ENCODE results near the gene ASB18.

Gene ASB18

DNA sequence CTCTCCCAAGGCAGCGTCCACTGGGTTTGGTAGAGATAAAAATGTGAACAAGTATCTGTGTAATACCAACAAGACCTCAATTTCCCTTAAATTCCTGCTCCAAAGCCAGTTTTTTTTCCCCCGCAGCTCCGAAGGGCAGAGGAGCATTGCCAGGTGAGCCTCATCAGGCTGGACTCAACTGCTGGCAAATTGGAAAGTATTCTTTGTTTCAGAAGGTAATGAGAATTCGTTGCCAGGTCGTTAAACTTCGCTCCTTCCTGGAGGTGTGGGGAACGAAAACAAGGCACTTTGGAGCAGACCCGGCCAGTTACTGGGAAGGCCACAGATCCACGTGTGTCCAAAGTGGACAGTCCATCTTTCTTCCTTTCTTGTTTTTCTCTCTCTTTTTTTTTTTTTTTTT lies 30.4 kb upstream of the ASB18 start:
- TF ChIP-seq ZBTB7A (IDR thresholded peaks at IDR 0.05; ENCODE audit: low read depth): no peak
- no peak for TF ChIP-seq RAD21 (IDR thresholded peaks at IDR 0.05; ENCODE audit: low read depth)
- TF ChIP-seq TCF12 (IDR thresholded peaks at IDR 0.05; ENCODE audit: low read depth): no peak
- TF ChIP-seq, protein P1, sequence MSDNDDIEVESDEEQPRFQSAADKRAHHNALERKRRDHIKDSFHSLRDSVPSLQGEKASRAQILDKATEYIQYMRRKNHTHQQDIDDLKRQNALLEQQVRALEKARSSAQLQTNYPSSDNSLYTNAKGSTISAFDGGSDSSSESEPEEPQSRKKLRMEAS (IDR thresholded peaks at IDR 0.05): no peak
- TF ChIP-seq, protein P2, sequence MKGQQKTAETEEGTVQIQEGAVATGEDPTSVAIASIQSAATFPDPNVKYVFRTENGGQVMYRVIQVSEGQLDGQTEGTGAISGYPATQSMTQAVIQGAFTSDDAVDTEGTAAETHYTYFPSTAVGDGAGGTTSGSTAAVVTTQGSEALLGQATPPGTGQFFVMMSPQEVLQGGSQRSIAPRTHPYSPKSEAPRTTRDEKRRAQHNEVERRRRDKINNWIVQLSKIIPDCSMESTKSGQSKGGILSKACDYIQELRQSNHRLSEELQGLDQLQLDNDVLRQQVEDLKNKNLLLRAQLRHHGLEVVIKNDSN (IDR thresholded peaks at IDR 0.05): no peak
- TF ChIP-seq TEAD4 (IDR thresholded peaks at IDR 0.05): no peak
- TF ChIP-seq, protein P3, sequence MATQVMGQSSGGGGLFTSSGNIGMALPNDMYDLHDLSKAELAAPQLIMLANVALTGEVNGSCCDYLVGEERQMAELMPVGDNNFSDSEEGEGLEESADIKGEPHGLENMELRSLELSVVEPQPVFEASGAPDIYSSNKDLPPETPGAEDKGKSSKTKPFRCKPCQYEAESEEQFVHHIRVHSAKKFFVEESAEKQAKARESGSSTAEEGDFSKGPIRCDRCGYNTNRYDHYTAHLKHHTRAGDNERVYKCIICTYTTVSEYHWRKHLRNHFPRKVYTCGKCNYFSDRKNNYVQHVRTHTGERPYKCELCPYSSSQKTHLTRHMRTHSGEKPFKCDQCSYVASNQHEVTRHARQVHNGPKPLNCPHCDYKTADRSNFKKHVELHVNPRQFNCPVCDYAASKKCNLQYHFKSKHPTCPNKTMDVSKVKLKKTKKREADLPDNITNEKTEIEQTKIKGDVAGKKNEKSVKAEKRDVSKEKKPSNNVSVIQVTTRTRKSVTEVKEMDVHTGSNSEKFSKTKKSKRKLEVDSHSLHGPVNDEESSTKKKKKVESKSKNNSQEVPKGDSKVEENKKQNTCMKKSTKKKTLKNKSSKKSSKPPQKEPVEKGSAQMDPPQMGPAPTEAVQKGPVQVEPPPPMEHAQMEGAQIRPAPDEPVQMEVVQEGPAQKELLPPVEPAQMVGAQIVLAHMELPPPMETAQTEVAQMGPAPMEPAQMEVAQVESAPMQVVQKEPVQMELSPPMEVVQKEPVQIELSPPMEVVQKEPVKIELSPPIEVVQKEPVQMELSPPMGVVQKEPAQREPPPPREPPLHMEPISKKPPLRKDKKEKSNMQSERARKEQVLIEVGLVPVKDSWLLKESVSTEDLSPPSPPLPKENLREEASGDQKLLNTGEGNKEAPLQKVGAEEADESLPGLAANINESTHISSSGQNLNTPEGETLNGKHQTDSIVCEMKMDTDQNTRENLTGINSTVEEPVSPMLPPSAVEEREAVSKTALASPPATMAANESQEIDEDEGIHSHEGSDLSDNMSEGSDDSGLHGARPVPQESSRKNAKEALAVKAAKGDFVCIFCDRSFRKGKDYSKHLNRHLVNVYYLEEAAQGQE (IDR thresholded peaks at IDR 0.05; ENCODE audit: low read depth): no peak
- TF ChIP-seq EGR1 (IDR thresholded peaks at IDR 0.05): no peak
- no peak for TF ChIP-seq NFIC (IDR thresholded peaks at IDR 0.05)
- no peak for TF ChIP-seq CEBPB (IDR thresholded peaks at IDR 0.05)
- TF ChIP-seq YY1 (IDR thresholded peaks at IDR 0.05; ENCODE audit: low read depth): no peak
- TF ChIP-seq CREB1 (IDR thresholded peaks at IDR 0.05; ENCODE audit: low read depth): no peak
- no peak for TF ChIP-seq TAF1 (IDR thresholded peaks at IDR 0.05; ENCODE audit: low read depth)

DNA sequence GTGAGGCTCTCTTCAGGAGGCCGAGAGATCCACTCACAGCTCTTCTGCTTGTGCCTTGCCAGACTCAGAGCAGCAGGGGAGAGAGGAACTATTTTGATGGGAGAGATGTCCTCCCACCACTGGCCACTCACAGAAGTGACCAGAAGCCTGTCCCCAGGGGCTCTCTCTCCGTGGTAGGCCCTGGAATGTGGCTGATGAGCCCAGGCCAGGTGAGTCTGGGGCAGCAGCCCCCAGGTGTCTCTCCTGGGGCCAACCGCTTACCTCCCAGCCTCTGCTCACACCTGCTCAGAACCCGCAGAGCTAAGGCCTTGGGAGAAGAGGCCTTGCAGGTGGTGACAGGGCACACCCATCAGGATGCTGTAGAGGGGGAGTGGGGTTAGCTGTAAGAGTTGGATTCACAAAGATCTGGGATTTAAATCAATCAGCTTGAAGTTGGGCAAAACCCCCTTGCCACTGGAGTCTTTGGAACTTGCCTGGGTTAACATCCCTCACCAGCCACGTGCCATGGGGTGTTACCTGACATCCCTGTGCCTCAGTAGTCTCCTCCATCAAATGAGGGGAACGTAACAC lies 29.1 kb upstream of the ASB18 start:
- TF ChIP-seq, protein P1 (IDR thresholded peaks at IDR 0.05): no peak
- TF ChIP-seq CEBPB (IDR thresholded peaks at IDR 0.05) (no peak), RAD21 (IDR thresholded peaks at IDR 0.05; ENCODE audit: low read depth) (no peak), TAF1 (IDR thresholded peaks at IDR 0.05; ENCODE audit: low read depth) (no peak), YY1 (IDR thresholded peaks at IDR 0.05; ENCODE audit: low read depth) (no peak)
- TF ChIP-seq, protein P2 (IDR thresholded peaks at IDR 0.05): no peak

DNA sequence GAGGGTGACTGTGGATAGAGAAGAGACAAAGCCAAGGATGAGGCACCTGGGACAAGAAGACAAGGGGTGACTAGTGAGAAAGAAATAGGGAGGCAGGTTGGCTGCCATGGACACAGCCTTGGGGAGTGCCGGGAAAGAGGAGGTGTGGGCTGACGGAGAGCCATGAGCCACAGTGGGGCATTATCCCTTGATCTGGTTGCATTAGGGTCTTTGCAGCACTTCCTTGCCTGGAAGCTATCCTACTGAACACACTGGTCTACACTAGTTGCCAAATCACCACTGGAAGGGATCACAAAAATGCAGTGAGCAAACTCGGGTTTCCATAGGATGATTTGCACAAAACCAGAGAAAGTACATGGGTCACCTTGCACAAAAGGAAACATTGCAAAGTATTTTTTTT lies 27.7 kb upstream of the ASB18 start:
- no peak for TF ChIP-seq EGR1 (IDR thresholded peaks at IDR 0.05)
- TF ChIP-seq, protein P3 (IDR thresholded peaks at IDR 0.05; ENCODE audit: low read depth): no peak
- no peak for TF ChIP-seq TAF1 (IDR thresholded peaks at IDR 0.05; ENCODE audit: low read depth)
- no peak for TF ChIP-seq CREB1 (IDR thresholded peaks at IDR 0.05; ENCODE audit: low read depth)
- TF ChIP-seq YY1 (IDR thresholded peaks at IDR 0.05; ENCODE audit: low read depth): no peak
- no peak for TF ChIP-seq CEBPB (IDR thresholded peaks at IDR 0.05)
- TF ChIP-seq, protein P1 (IDR thresholded peaks at IDR 0.05): no peak
- TF ChIP-seq, protein P2 (IDR thresholded peaks at IDR 0.05): no peak
- TF ChIP-seq FOXM1 (IDR thresholded peaks at IDR 0.05; ENCODE audit: borderline replicate concordance, low read depth): no peak
- no peak for TF ChIP-seq NFIC (IDR thresholded peaks at IDR 0.05)
- no peak for TF ChIP-seq RAD21 (IDR thresholded peaks at IDR 0.05; ENCODE audit: low read depth)
- TF ChIP-seq TEAD4 (IDR thresholded peaks at IDR 0.05): no peak
- TF ChIP-seq ZBTB7A (IDR thresholded peaks at IDR 0.05; ENCODE audit: low read depth): no peak
- no peak for TF ChIP-seq EP300 (IDR thresholded peaks at IDR 0.05; ENCODE audit: borderline replicate concordance)
- TF ChIP-seq TCF12 (IDR thresholded peaks at IDR 0.05; ENCODE audit: low read depth): no peak

DNA sequence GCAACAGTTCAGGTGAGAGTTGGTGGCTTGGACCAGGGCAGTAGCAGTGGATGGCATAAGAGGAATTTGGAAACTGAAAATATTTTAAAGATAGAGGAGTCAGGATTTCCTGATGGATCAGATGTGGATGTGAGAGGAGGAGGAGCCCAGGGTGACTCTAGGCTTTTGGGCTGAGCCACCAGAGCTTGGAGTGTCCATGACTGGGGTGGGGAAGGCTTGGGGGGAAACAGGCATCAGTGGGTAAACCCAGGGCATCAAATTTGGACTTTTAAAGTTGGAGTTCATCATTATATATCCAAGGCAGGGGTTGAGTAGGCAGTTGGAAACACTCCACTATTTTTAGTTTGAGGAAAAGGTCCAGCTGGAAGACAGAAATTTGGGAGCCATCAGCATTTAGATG lies 27.3 kb upstream of the ASB18 start:
- TF ChIP-seq RAD21 (IDR thresholded peaks at IDR 0.05; ENCODE audit: low read depth): no peak
- TF ChIP-seq, protein P1 (IDR thresholded peaks at IDR 0.05): no peak

DNA sequence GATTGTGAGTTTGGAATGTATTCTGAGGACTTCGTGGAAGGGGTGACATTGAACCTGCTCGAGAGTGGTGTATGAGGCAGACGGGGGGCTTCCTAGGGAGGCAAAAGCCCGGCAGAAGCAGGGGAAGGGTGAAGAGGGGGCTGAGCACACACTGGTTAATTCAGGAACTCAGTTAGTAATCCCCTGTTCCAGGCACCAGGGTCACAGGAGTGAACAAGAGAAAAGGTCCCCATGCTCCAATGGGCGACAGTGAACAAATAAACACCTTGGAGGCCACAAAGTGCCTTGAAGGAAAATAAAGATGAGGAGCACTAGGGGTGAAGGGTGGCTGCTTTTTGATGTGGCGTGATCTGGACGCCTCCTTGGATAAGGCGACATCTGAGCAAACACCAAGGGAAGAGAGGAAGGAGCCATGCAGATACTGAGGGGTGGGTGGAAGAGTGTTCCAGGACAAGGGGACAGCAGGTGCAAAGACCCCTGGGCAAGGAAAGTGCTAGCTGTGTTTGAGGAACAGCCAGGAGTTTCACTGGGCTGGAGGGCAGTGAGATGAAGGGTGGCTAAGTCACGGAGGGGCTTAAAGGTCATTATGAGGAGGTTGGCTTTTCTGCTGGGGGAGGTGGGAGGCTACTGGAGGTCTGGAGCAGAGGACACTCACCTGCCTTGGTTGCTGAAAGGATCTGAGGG lies 26.7 kb upstream of the ASB18 start:
- TF ChIP-seq RAD21 (IDR thresholded peaks at IDR 0.05; ENCODE audit: low read depth) (no peak), CREB1 (IDR thresholded peaks at IDR 0.05; ENCODE audit: low read depth) (no peak), EGR1 (IDR thresholded peaks at IDR 0.05) (no peak), TAF1 (IDR thresholded peaks at IDR 0.05; ENCODE audit: low read depth) (no peak), CEBPB (IDR thresholded peaks at IDR 0.05) (no peak)

All from Ishikawa (cell line).